K562 (cell line): ENCODE results near the gene SIRT2. TPM values are rescaled to one million over a fixed set of nuclear protein-coding genes. Genes with fewer than 3 reads are reported as not detected.

Source experiments
- REST ChIP-seq, 2 experiments: fragments of 450-650 bp; formaldehyde crosslinking in 1 of 2; IDR thresholded peaks; 2 replicates each; pipeline versions ENCODE4 v1.4.0 to v1.6.1; 2014 to 2020; ENCODE audit warnings: mild to moderate bottlenecking in 2 of 2, borderline replicate concordance in 1 of 2, low read depth in 1 of 2
- polyA plus RNA-seq, 8 experiments: library from polyadenylated mRNA; depleted of rRNA in 4 of 8; stranded (reverse) in 5 of 8; unstranded in 3 of 8; fragments of >200 nt; fragmentation: Nextera tagmentation in 2 of 8; fragmentation: Illumina TruSeq in 1 of 8; extraction: Ambion mirVana in 2 of 8; extraction: Trizol in 1 of 8; gene quantifications; 2 replicates each; pipeline versions ENCODE4 v1.2.1 to v1.2.3, GENCODE V29; 2011 to 2014; ENCODE audit warnings: inconsistent platforms in 1 of 8, missing spikeins in 1 of 8
- total RNA-seq, 7 experiments: library from RNA; depleted of rRNA in 6 of 7; stranded (reverse); fragments of >200 nt in 6 of 7; fragmentation: Illumina TruSeq in 2 of 7; extraction: Trizol in 2 of 7; gene quantifications; 2 replicates each; pipeline versions ENCODE4 v1.2.1 to v1.2.3, GENCODE V29; 2011 to 2021; ENCODE audit warnings: low replicate concordance in 1 of 7

The SIRT2 gene
- total and polyA plus RNA-seq, 9 of the 15 experiments (the other 6 are each of a cell fraction or from before 2014, with no cell fraction given): 2.3 to 35.2 (median 22.9) TPM

- peak; percentile 40; the same call in 1 of the 2 replicates for TF ChIP-seq REST (IDR thresholded peaks at IDR 0.05; ENCODE audit: borderline replicate concordance)
- no peak for TF ChIP-seq REST (CRISPR knock-in tag; IDR thresholded peaks at IDR 0.05; ENCODE audit: low read depth)
Observed at GRCh38 chr19:38862321-38863059, 36.9 kb downstream of the SIRT2 start (continued).
